Thyroid gland (tissue), 4 donors: ENCODE measurements around the gene GUCY1A2. TPM values are rescaled to one million over a fixed set of nuclear protein-coding genes. Genes with fewer than 3 reads are reported as not detected.
"Not testable (repeated sequence)": the region's sequence is repeated elsewhere in the genome, so short reads cannot be mapped to it uniquely, and the experiment has no call there.

ENCODE experiments used
- DNase-seq, 2 donors: peaks; one replicate each; pipeline ENCODE4 v3.0.0-alpha.2; 2019
- H3K27ac ChIP-seq, 3 donors: fragments of 200-600 bp; sonication (generic); 1 replicate in 2 of 3; 2 replicates in 1 of 3; pipeline ENCODE4 v1.5.1; 2016 to 2019; ENCODE audit warnings: mild to moderate bottlenecking in 1 of 3, moderate library complexity in 1 of 3
- H3K27me3 ChIP-seq: fragments of 200-600 bp; sonication (generic); one replicate; pipeline ENCODE4 v1.5.1; 2019
- H3K36me3 ChIP-seq, 2 donors: fragments of 200-600 bp; sonication (generic); one replicate each; pipeline ENCODE4 v1.5.1; 2016 to 2019
- H3K4me1 ChIP-seq, 2 donors: fragments of 200-600 bp; sonication (generic); one replicate each; pipeline ENCODE4 v1.5.1; 2017 to 2019
- H3K4me3 ChIP-seq, 3 donors: fragments of 200-600 bp; sonication (generic); replicated peaks in 1 of 3; 1 replicate in 2 of 3; 2 replicates in 1 of 3; pipeline ENCODE4 v1.5.1; 2016; ENCODE audit warnings: mild to moderate bottlenecking in 1 of 3
- H3K9me3 ChIP-seq: fragments of 200-600 bp; sonication (generic); one replicate; pipeline ENCODE4 v1.5.1; 2017
- CTCF ChIP-seq, 6 experiments: fragments of 200-600 bp in 3 of 6; fragments of 450-650 bp in 3 of 6; sonication (generic) in 3 of 6; IDR thresholded peaks; one replicate each; pipeline ENCODE4 v1.5.1; 2016 to 2019; ENCODE audit warnings: antibody characterized with exemption in 6 of 6, mild to moderate bottlenecking in 2 of 6, inconsistent platforms in 1 of 6, moderate library complexity in 1 of 6
- POLR2A ChIP-seq, 2 donors: fragments of 450-650 bp; IDR thresholded peaks; one replicate each; pipeline ENCODE4 v1.6.1; 2017; ENCODE audit warnings: antibody characterized with exemption in 2 of 2, mild to moderate bottlenecking in 2 of 2, moderate library complexity in 1 of 2
- WGBS, 2 donors: methylation state at CpG; one replicate each; pipeline ENCODE4 v1.1.5; 2017; 5-methylcytosine and 5-hydroxymethylcytosine counted together
- intact Hi-C: fragments of 100-400 bp; cut with DNase I; formaldehyde crosslinking; loops from one replicate; pipeline ENCODE4 v1.15.1; 2023
- total RNA-seq, 4 donors: library from RNA; depleted of rRNA; stranded (reverse); fragments of >200 nt; gene quantifications; one replicate each; pipeline ENCODE4 v1.2.3, GENCODE V29; 2016

GUCY1A2 gene
- total RNA-seq, 4 donors from 2014 or later: 1.4 to 6.8 (median 1.9) TPM

GRCh38 chr11:106834567-106834966 is 183.7 kb downstream of the GUCY1A2 start:
- intact Hi-C loops: no loop called here
- DNase-seq: no peak
- H3K27me3 ChIP-seq: no peaks in the 10 kb centered on the region
- no peak overlapping the region for H3K4me3 ChIP-seq
- TF ChIP-seq POLR2A (IDR thresholded peaks at IDR 0.05) (no peak), CTCF (IDR thresholded peaks at IDR 0.05) (no peak)
- H3K27ac ChIP-seq: no peak overlapping the region
- H3K9me3 ChIP-seq: no peaks in the 10 kb centered on the region
- WGBS, 2 donors: 72% methylated on average over 2 of the region's 2 CpGs
- H3K4me1 ChIP-seq: no peaks in the 10 kb centered on the region
- H3K36me3 ChIP-seq: no peaks in the 10 kb centered on the region

GRCh38 chr11:106828976-106829375 is 189.3 kb downstream of the GUCY1A2 start:
- DNase-seq: no peak
- H3K9me3 ChIP-seq: no peaks in the 10 kb centered on the region
- no peaks in the 10 kb centered on the region for H3K36me3 ChIP-seq
- H3K27me3 ChIP-seq: no peaks in the 10 kb centered on the region
- 88 to 91% methylated on average over 5 of the region's 5 CpGs for WGBS, 2 donors
- intact Hi-C loops: no loop called here
- TF ChIP-seq POLR2A (IDR thresholded peaks at IDR 0.05) (no peak), CTCF (IDR thresholded peaks at IDR 0.05) (no peak)
- H3K27ac ChIP-seq: no peak overlapping the region
- H3K4me3 ChIP-seq: no peak overlapping the region
- H3K4me1 ChIP-seq: no peaks in the 10 kb centered on the region

- Histone ChIP-seq H3K4me3 (no peak overlapping the region), H3K4me1 (no peaks in the 10 kb centered on the region), H3K27ac (no peak overlapping the region), H3K27me3 (no peaks in the 10 kb centered on the region), H3K36me3 (no peaks in the 10 kb centered on the region), H3K9me3 (no peaks in the 10 kb centered on the region)
- DNase-seq: no peak
- TF ChIP-seq CTCF (IDR thresholded peaks at IDR 0.05) (no peak), POLR2A (IDR thresholded peaks at IDR 0.05) (no peak)
- intact Hi-C loops: no loop called here
- WGBS, 2 donors: 79 to 81% methylated on average over 3 of the region's 3 CpGs
Measured at GRCh38 chr11:106828576-106828975, 189.7 kb downstream of the GUCY1A2 start.

GRCh38 chr11:106827687-106828086 is 190.6 kb downstream of the GUCY1A2 start:
- no peaks in the 10 kb centered on the region for H3K36me3 ChIP-seq
- H3K27ac ChIP-seq: no peak overlapping the region
- H3K4me3 ChIP-seq: no peak overlapping the region
- H3K4me1 ChIP-seq: no peaks in the 10 kb centered on the region
- no peaks in the 10 kb centered on the region for H3K27me3 ChIP-seq
- no peak for TF ChIP-seq CTCF (IDR thresholded peaks at IDR 0.05)
- no peak for TF ChIP-seq POLR2A (IDR thresholded peaks at IDR 0.05)
- WGBS, 2 donors: 97% methylated on average over 21 of the region's 21 CpGs
- intact Hi-C loops: no loop called here
- DNase-seq: no peak
- H3K9me3 ChIP-seq: no peaks in the 10 kb centered on the region

- WGBS, 2 donors: 91 to 97% methylated on average over 3 of the region's 3 CpGs
- intact Hi-C loops: not testable (repeated sequence)
Measured at GRCh38 chr11:106826558-106826957, 191.7 kb downstream of the GUCY1A2 start.

GRCh38 chr11:106821826-106822225 is 196.4 kb downstream of the GUCY1A2 start:
- no peak overlapping the region for H3K4me3 ChIP-seq
- H3K9me3 ChIP-seq: no peaks in the 10 kb centered on the region
- H3K36me3 ChIP-seq: no peaks in the 10 kb centered on the region
- no peaks in the 10 kb centered on the region for H3K4me1 ChIP-seq
- H3K27me3 ChIP-seq: no peaks in the 10 kb centered on the region
- intact Hi-C loops: no loop called here
- 79 to 87% methylated on average over 2 of the region's 2 CpGs for WGBS, 2 donors
- no peak overlapping the region for H3K27ac ChIP-seq
- DNase-seq: no peak
- TF ChIP-seq CTCF (IDR thresholded peaks at IDR 0.05) (no peak), POLR2A (IDR thresholded peaks at IDR 0.05) (no peak)

More at GRCh38 chr11:106826558-106826957, 191.7 kb downstream of the GUCY1A2 start:
- H3K36me3 ChIP-seq, H3K27ac ChIP-seq, DNase-seq, H3K9me3 ChIP-seq, H3K4me1 ChIP-seq, H3K4me3 ChIP-seq, H3K27me3 ChIP-seq: not testable (repeated sequence)
